ENCODE measurements around the gene NAT8L.

The NAT8L gene

GRCh38 chr4:2040391-2041238 is 18.5 kb upstream of the NAT8L start:
- Histone ChIP-seq H3K9me3 (ENCODE audit: control insufficient read depth, insufficient read depth, low read length) (no peaks in the 10 kb centered on the region), H3K27ac (ENCODE audit: low read depth, low read length) (no peak overlapping the region), H3K4me1 (ENCODE audit: control insufficient read depth, insufficient read depth, low read length) (no peaks in the 10 kb centered on the region), H3K36me3 (ENCODE audit: control insufficient read depth, insufficient read depth, low read length) (no peaks in the 10 kb centered on the region), H3K4me3 (ENCODE audit: low read depth, low read length) (peak overlapping the region; percentile 57), H3K27me3 (ENCODE audit: control insufficient read depth, insufficient read depth, low read length) (peaks cover 68% of the 10 kb centered on the region), H3K9ac (ENCODE audit: low read depth, low read length) (no peak overlapping the region)

GRCh38 chr4:2041239-2042130 is 17.6 kb upstream of the NAT8L start:
- Histone ChIP-seq H3K9me3 (ENCODE audit: control insufficient read depth, insufficient read depth, low read length) (no peaks in the 10 kb centered on the region), H3K36me3 (ENCODE audit: control insufficient read depth, insufficient read depth, low read length) (no peaks in the 10 kb centered on the region), H3K4me1 (ENCODE audit: control insufficient read depth, insufficient read depth, low read length) (no peaks in the 10 kb centered on the region), H3K27ac (ENCODE audit: low read depth, low read length) (no peak overlapping the region), H3K27me3 (ENCODE audit: control insufficient read depth, insufficient read depth, low read length) (peaks cover 62% of the 10 kb centered on the region), H3K9ac (ENCODE audit: low read depth, low read length) (no peak overlapping the region), H3K4me3 (ENCODE audit: low read depth, low read length) (peak overlapping the region; percentile 57)

- Histone ChIP-seq H3K36me3 (ENCODE audit: control insufficient read depth, insufficient read depth, low read length) (no peaks in the 10 kb centered on the region), H3K27me3 (ENCODE audit: control insufficient read depth, insufficient read depth, low read length) (peaks cover 57% of the 10 kb centered on the region), H3K9ac (ENCODE audit: low read depth, low read length) (no peak overlapping the region), H3K4me1 (ENCODE audit: control insufficient read depth, insufficient read depth, low read length) (no peaks in the 10 kb centered on the region), H3K9me3 (ENCODE audit: control insufficient read depth, insufficient read depth, low read length) (no peaks in the 10 kb centered on the region), H3K27ac (ENCODE audit: low read depth, low read length) (no peak overlapping the region), H3K4me3 (ENCODE audit: low read depth, low read length) (peak overlapping the region; percentile 57)
Measured at GRCh38 chr4:2042204-2042946, 16.8 kb upstream of the NAT8L start.

- Histone ChIP-seq H3K4me1 (ENCODE audit: control insufficient read depth, insufficient read depth, low read length) (no peaks in the 10 kb centered on the region), H3K9me3 (ENCODE audit: control insufficient read depth, insufficient read depth, low read length) (no peaks in the 10 kb centered on the region), H3K9ac (ENCODE audit: low read depth, low read length) (no peak overlapping the region), H3K36me3 (ENCODE audit: control insufficient read depth, insufficient read depth, low read length) (no peaks in the 10 kb centered on the region), H3K4me3 (ENCODE audit: low read depth, low read length) (peak overlapping the region; percentile 33), H3K27me3 (ENCODE audit: control insufficient read depth, insufficient read depth, low read length) (peaks cover 59% of the 10 kb centered on the region), H3K27ac (ENCODE audit: low read depth, low read length) (no peak overlapping the region)
Measured at GRCh38 chr4:2042947-2043395, 16.2 kb upstream of the NAT8L start.

GRCh38 chr4:2043396-2044118 is 15.6 kb upstream of the NAT8L start:
- Histone ChIP-seq H3K9ac (ENCODE audit: low read depth, low read length) (no peak overlapping the region), H3K27ac (ENCODE audit: low read depth, low read length) (no peak overlapping the region), H3K36me3 (ENCODE audit: control insufficient read depth, insufficient read depth, low read length) (no peaks in the 10 kb centered on the region), H3K4me1 (ENCODE audit: control insufficient read depth, insufficient read depth, low read length) (no peaks in the 10 kb centered on the region), H3K9me3 (ENCODE audit: control insufficient read depth, insufficient read depth, low read length) (no peaks in the 10 kb centered on the region), H3K27me3 (ENCODE audit: control insufficient read depth, insufficient read depth, low read length) (peaks cover 55% of the 10 kb centered on the region), H3K4me3 (ENCODE audit: low read depth, low read length) (no peak overlapping the region)

- Histone ChIP-seq H3K27me3 (ENCODE audit: control insufficient read depth, insufficient read depth, low read length) (peaks cover 50% of the 10 kb centered on the region), H3K27ac (ENCODE audit: low read depth, low read length) (no peak overlapping the region), H3K4me1 (ENCODE audit: control insufficient read depth, insufficient read depth, low read length) (no peaks in the 10 kb centered on the region), H3K36me3 (ENCODE audit: control insufficient read depth, insufficient read depth, low read length) (no peaks in the 10 kb centered on the region), H3K9me3 (ENCODE audit: control insufficient read depth, insufficient read depth, low read length) (no peaks in the 10 kb centered on the region), H3K4me3 (ENCODE audit: low read depth, low read length) (no peak overlapping the region), H3K9ac (ENCODE audit: low read depth, low read length) (no peak overlapping the region)
Measured at GRCh38 chr4:2044119-2044485, 15.0 kb upstream of the NAT8L start.

- H3K27ac ChIP-seq (ENCODE audit: low read depth, low read length) = no peak overlapping the region
- H3K4me3 ChIP-seq (ENCODE audit: low read depth, low read length) = no peak overlapping the region
- H3K36me3 ChIP-seq (ENCODE audit: control insufficient read depth, insufficient read depth, low read length) = no peaks in the 10 kb centered on the region
- H3K9me3 ChIP-seq (ENCODE audit: control insufficient read depth, insufficient read depth, low read length) = no peaks in the 10 kb centered on the region
- H3K9ac ChIP-seq (ENCODE audit: low read depth, low read length) = no peak overlapping the region
- peaks cover 43% of the 10 kb centered on the region for H3K27me3 ChIP-seq (ENCODE audit: control insufficient read depth, insufficient read depth, low read length)
- H3K4me1 ChIP-seq (ENCODE audit: control insufficient read depth, insufficient read depth, low read length) = no peaks in the 10 kb centered on the region
Measured at GRCh38 chr4:2044542-2045517, 14.3 kb upstream of the NAT8L start.

GRCh38 chr4:2045518-2045951 is 13.6 kb upstream of the NAT8L start:
- Histone ChIP-seq H3K4me3 (ENCODE audit: low read depth, low read length) (no peak overlapping the region), H3K27me3 (ENCODE audit: control insufficient read depth, insufficient read depth, low read length) (peaks cover 36% of the 10 kb centered on the region), H3K9ac (ENCODE audit: low read depth, low read length) (no peak overlapping the region), H3K4me1 (ENCODE audit: control insufficient read depth, insufficient read depth, low read length) (no peaks in the 10 kb centered on the region), H3K9me3 (ENCODE audit: control insufficient read depth, insufficient read depth, low read length) (no peaks in the 10 kb centered on the region), H3K36me3 (ENCODE audit: control insufficient read depth, insufficient read depth, low read length) (no peaks in the 10 kb centered on the region), H3K27ac (ENCODE audit: low read depth, low read length) (no peak overlapping the region)

GRCh38 chr4:2046031-2046961 is 12.8 kb upstream of the NAT8L start:
- peaks cover 28% of the 10 kb centered on the region for H3K27me3 ChIP-seq (ENCODE audit: control insufficient read depth, insufficient read depth, low read length)
- no peak overlapping the region for H3K4me3 ChIP-seq (ENCODE audit: low read depth, low read length)
- H3K9me3 ChIP-seq (ENCODE audit: control insufficient read depth, insufficient read depth, low read length) = no peaks in the 10 kb centered on the region
- H3K9ac ChIP-seq (ENCODE audit: low read depth, low read length) = no peak overlapping the region
- H3K4me1 ChIP-seq (ENCODE audit: control insufficient read depth, insufficient read depth, low read length) = peaks cover 2% of the 10 kb centered on the region
- no peak overlapping the region for H3K27ac ChIP-seq (ENCODE audit: low read depth, low read length)
- no peaks in the 10 kb centered on the region for H3K36me3 ChIP-seq (ENCODE audit: control insufficient read depth, insufficient read depth, low read length)
